Measurements from ENCODE around the gene KANK3. TPM values are rescaled to one million over a fixed set of nuclear protein-coding genes. Genes with fewer than 3 reads are reported as not detected.
"Not testable (repeated sequence)": the region's sequence is repeated elsewhere in the genome, so short reads cannot be mapped to it uniquely, and the experiment has no call there.

The KANK3 gene
- total and polyA plus RNA-seq, 7 donors, result 5.1 to 14.2 (median 9.1) TPM

- H3K9me3 ChIP-seq; H3K27me3 ChIP-seq (ENCODE audit: insufficient read depth in 3 of 3, low read length in 2 of 3); H3K36me3 ChIP-seq (ENCODE audit: insufficient read depth in 1 of 2, low read depth in 1 of 2); intact Hi-C loops (cut with DNase I); H3K4me3 ChIP-seq; ATAC-seq; DNase-seq: not testable (repeated sequence)
- 82 to 96% (median 93%) methylated on average over 4 of the region's 4 CpGs for WGBS, 3 donors
- peak overlapping the region; percentile 34 for H3K27ac ChIP-seq
- H3K4me1 ChIP-seq, result peaks cover 11% of the 10 kb centered on the region
Measured at GRCh38 chr19:8384569-8384968, 41.5 kb upstream of the KANK3 start.

GRCh38 chr19:8379156-8379891 is 36.3 kb upstream of the KANK3 start:
- H3K27ac ChIP-seq; H3K36me3 ChIP-seq (ENCODE audit: insufficient read depth in 1 of 2, low read depth in 1 of 2); DNase-seq; ATAC-seq; H3K4me1 ChIP-seq; H3K27me3 ChIP-seq (ENCODE audit: insufficient read depth in 3 of 3, low read length in 2 of 3); intact Hi-C loops (cut with DNase I); H3K4me3 ChIP-seq; H3K9me3 ChIP-seq: not testable (repeated sequence)
- 92 to 94% (median 93%) methylated on average over 13 of the region's 13 CpGs for WGBS, 3 donors

GRCh38 chr19:8377598-8377997 is 34.5 kb upstream of the KANK3 start:
- H3K4me1 ChIP-seq, result peaks cover 4% of the 10 kb centered on the region
- H3K36me3 ChIP-seq (ENCODE audit: insufficient read depth in 1 of 2, low read depth in 1 of 2), result peaks cover 2 to 21% of the 10 kb centered on the region in 2 donors
- TF ChIP-seq, protein P1, sequence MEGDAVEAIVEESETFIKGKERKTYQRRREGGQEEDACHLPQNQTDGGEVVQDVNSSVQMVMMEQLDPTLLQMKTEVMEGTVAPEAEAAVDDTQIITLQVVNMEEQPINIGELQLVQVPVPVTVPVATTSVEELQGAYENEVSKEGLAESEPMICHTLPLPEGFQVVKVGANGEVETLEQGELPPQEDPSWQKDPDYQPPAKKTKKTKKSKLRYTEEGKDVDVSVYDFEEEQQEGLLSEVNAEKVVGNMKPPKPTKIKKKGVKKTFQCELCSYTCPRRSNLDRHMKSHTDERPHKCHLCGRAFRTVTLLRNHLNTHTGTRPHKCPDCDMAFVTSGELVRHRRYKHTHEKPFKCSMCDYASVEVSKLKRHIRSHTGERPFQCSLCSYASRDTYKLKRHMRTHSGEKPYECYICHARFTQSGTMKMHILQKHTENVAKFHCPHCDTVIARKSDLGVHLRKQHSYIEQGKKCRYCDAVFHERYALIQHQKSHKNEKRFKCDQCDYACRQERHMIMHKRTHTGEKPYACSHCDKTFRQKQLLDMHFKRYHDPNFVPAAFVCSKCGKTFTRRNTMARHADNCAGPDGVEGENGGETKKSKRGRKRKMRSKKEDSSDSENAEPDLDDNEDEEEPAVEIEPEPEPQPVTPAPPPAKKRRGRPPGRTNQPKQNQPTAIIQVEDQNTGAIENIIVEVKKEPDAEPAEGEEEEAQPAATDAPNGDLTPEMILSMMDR (IDR thresholded peaks at IDR 0.05), result no peak
- no peak overlapping the region for H3K27ac ChIP-seq
- H3K27me3 ChIP-seq (ENCODE audit: insufficient read depth in 3 of 3, low read length in 2 of 3), result no peaks in the 10 kb centered on the region
- peak in 3 of 4 donors; percentile 16 to 34 (median 22) for ATAC-seq
- peak in 1 of 2 donors; percentile 30 for DNase-seq
- intact Hi-C loops (cut with DNase I), result no loop called here
- H3K9me3 ChIP-seq, result no peaks in the 10 kb centered on the region
- WGBS, 3 donors, result 56 to 75% (median 67%) methylated on average over 1 of the region's 1 CpG
- no peak overlapping the region for H3K4me3 ChIP-seq

DNA sequence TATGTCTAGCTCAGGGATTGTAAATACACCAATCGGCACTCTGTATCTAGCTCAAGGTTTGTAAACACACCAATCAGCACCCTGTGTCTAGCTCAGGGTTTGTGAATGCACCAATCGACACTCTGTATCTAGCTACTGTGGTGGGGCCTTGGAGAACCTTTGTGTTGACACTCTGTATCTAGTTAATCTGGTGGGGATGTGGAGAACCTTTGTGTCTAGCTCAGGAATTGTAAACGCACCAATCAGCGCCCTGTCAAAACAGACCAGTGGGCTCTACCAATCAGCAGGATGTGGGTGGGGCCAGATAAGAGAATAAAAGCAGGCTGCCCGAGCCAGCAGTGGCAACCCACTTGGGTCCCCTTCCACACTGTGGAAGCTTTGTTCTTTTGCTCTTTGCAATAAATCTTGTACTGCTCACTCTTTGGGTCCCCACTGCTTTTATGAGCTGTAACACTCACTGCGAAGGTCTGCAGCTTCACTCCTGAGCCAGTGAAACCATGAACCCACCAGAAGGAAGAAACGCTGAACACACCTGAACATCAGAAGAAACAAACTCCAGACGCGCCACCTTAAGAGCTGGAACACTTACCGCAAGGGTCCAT is 33.4 kb upstream of the KANK3 start:
- H3K36me3 ChIP-seq (ENCODE audit: insufficient read depth in 1 of 2, low read depth in 1 of 2), result peaks cover 4 to 32% of the 10 kb centered on the region in 2 donors
- H3K4me1 ChIP-seq; H3K27ac ChIP-seq; ATAC-seq; H3K27me3 ChIP-seq (ENCODE audit: insufficient read depth in 3 of 3, low read length in 2 of 3); intact Hi-C loops (cut with DNase I); H3K9me3 ChIP-seq; H3K4me3 ChIP-seq: not testable (repeated sequence)
- peak in 1 of 2 donors; percentile 5 for DNase-seq
- WGBS, 3 donors, result 87 to 91% (median 90%) methylated on average over 9 to 10 of the region's 10 CpGs

DNA sequence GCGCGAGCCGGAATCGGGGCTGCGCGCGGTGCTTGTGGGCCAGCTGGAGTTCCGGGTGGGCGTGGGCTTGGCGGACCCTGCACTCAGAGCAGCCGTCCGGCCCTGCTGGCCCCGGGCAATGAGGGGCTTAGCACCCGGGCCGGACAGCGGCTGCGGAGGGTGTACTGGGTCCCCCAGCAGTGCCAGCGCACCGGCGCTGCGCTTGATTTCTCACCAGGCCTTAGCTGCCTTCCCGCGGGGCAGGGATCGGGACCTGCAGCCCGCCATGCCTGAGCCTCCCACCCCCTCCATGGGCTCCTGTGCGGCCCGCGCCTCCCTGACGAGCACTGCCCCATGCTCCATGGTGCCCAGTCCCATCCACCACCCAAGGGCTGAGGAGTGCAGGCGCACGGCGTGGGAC is 32.7 kb upstream of the KANK3 start:
- H3K4me1 ChIP-seq; H3K9me3 ChIP-seq; H3K27me3 ChIP-seq (ENCODE audit: insufficient read depth in 3 of 3, low read length in 2 of 3); H3K27ac ChIP-seq; ATAC-seq; H3K4me3 ChIP-seq; intact Hi-C loops (cut with DNase I): not testable (repeated sequence)
- H3K36me3 ChIP-seq (ENCODE audit: insufficient read depth in 1 of 2, low read depth in 1 of 2), result peaks cover 5 to 39% of the 10 kb centered on the region in 2 donors
- WGBS, 3 donors, result 96 to 98% (median 96%) methylated on average over 26 to 32 of the region's 32 CpGs
- peak in 1 of 2 donors; percentile 54 for DNase-seq

GRCh38 chr19:8373867-8374813 is 31.1 kb upstream of the KANK3 start:
- TF ChIP-seq, protein P1 (IDR thresholded peaks at IDR 0.05), result no peak
- H3K4me1 ChIP-seq, result peaks cover 5% of the 10 kb centered on the region
- peak overlapping the region; percentile 9 for H3K27ac ChIP-seq
- H3K36me3 ChIP-seq (ENCODE audit: insufficient read depth in 1 of 2, low read depth in 1 of 2), result peaks cover 7 to 56% of the 10 kb centered on the region in 2 donors
- H3K27me3 ChIP-seq (ENCODE audit: insufficient read depth in 3 of 3, low read length in 2 of 3), result no peaks in the 10 kb centered on the region
- H3K9me3 ChIP-seq, result no peaks in the 10 kb centered on the region
- WGBS, 3 donors, result 64 to 79% (median 64%) methylated on average over 26 of the region's 26 CpGs
- H3K4me3 ChIP-seq, result no peak overlapping the region
- intact Hi-C loops (cut with DNase I), result no loop called here
- DNase-seq, result peak in 1 of 2 donors; percentile 82
- peak; percentile 23 to 66 (median 41) for ATAC-seq
